Measurements from ENCODE around the gene ZRSR2.

- no peak for TF ChIP-seq CTCF (conservative IDR thresholded peaks at IDR 0.05; ENCODE audit: low read depth in 2 of 2)
- TF ChIP-seq POLR2AphosphoS5 (IDR thresholded peaks at IDR 0.05; ENCODE audit: low read depth), result no peak
- TF ChIP-seq CREB1 (CRISPR knock-in tag; IDR thresholded peaks at IDR 0.05; ENCODE audit: low read depth), result no peak
- TF ChIP-seq STAT1 (IDR thresholded peaks at IDR 0.05; ENCODE audit: unreplicated experiment), result no peak
- no peak for TF ChIP-seq REST (IDR thresholded peaks at IDR 0.05; ENCODE audit: unreplicated experiment)
- TF ChIP-seq EZH2 (IDR thresholded peaks at IDR 0.05; ENCODE audit: low read depth, unreplicated experiment), result no peak
- TF ChIP-seq JUNB (IDR thresholded peaks at IDR 0.05; ENCODE audit: unreplicated experiment), result no peak
- TF ChIP-seq EZH2phosphoT487 (IDR thresholded peaks at IDR 0.05; ENCODE audit: unreplicated experiment), result no peak
- no peak for TF ChIP-seq ZNF462 (CRISPR knock-in tag; IDR thresholded peaks at IDR 0.05)
These were observed 30.1 kb downstream of the ZRSR2 start for GRCh38 chrX:15820106-15821073.
